ENCODE data around the gene DENND10.
"Not testable (repeated sequence)": the region's sequence is repeated elsewhere in the genome, so short reads cannot be mapped to it uniquely, and the experiment has no call there.

Gene DENND10

DNA sequence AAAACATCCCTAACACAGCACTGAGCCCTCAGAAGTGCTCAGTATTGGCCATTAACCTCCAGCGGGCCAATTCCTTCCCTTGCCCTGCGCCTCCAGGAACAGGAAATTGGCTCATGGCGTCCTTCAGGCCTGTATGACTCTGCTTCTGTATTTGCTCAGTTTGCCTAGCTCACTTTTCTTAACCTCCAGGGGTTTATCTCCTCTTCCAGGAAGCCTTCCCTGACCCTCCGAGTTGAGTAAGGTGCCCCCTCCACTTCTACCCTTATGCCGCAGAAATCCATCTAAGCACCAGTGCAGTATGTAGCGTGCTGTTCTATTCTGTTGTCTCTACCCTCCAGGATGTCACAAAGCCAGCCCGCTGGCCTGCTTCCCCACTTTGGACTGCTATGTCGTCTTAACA lies 62.7 kb downstream of the DENND10 start:
- DNase-seq (ENCODE audit: low spot score), result no peak

DNA sequence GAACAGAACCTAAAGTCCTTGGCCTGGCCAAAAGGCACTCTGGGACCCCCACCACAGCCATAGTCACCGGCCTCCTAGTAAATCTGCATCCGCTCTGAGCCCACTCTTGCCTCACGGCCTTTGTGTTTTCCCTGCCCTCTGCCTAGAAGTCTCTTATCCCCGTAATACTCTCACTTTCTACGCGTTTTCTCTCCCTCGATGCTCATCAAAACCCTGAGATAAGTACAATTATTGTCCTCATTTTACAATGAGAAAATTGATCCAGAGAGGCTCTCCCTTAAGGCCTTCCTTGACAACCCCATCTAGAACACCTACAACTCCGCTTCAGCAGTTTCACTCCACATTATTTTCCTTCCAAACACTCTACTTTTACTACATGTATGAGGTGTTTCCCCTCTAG lies 63.1 kb downstream of the DENND10 start:
- no peak for DNase-seq (ENCODE audit: low spot score)

DNA sequence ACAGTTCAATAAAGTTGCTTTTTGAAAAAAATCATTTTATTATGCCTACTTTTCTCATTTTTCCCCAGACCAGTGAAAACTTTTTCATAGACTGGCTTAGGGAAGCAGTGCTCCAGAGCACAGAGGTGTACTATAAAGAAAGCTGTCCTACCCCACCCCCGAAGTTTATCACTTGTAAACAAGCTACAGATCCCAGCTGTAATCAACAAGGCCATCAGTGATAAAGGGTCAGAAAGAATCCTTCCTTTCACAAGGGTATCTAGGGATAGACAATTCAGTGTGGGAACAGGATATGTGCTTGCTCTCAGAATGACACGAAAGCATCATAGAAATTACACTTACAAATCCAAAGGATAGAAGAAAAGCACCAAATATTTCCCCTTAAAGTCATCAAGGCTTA lies 70.2 kb downstream of the DENND10 start:
- no peak for DNase-seq (ENCODE audit: low spot score)

DNA sequence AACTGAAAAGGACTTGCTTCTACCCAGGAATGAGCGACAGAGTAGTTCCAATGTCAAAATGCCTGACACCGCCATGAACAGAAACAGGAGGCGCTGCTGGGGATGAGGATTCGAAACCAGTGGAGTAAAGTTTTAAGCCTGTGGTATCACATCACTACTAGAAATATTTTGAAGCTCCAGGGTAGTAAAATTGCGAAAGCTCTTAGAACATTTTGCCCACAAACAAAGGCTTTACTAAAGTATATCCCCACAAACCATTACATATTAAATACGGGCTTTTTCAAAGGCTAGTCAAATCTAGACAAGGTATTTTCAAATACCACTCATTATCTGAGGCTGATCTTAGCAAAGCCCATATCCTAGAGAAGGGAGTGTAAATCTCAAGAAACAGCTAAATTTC lies 72.3 kb downstream of the DENND10 start:
- DNase-seq (ENCODE audit: low spot score), result no peak

DNA sequence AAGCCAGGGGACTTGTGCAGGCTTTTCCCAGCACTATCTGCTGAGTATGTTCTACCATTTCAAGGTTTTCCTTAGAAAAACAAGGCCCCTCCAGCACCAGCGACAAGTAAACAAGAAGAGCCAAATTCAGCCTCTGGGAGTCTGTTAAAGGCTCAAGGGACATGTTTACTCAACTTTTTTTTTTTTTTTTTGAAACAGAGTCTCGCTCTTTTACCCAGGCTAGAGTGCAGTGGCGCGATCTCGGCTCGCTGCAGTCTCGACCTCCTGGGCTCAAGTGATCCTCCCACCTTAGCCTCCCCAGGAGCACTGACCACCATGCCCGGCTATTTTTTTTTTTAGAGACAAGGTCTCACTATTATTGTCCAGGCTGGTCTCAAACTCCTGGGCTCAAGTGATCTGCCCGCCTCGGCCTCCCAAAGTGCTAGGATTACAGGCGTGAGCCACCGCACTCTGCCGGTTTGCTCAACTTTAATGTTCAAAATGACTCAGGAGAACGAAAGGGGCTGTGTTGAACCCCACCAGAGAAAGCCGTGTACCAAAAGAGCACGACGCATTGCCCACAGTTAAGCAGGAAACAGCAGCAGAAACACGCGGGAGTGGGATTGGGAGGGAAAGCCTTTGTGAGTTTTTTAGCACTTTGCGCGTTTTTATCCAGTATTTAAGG lies 73.9 kb downstream of the DENND10 start:
- no peak for DNase-seq (ENCODE audit: low spot score)

DNA sequence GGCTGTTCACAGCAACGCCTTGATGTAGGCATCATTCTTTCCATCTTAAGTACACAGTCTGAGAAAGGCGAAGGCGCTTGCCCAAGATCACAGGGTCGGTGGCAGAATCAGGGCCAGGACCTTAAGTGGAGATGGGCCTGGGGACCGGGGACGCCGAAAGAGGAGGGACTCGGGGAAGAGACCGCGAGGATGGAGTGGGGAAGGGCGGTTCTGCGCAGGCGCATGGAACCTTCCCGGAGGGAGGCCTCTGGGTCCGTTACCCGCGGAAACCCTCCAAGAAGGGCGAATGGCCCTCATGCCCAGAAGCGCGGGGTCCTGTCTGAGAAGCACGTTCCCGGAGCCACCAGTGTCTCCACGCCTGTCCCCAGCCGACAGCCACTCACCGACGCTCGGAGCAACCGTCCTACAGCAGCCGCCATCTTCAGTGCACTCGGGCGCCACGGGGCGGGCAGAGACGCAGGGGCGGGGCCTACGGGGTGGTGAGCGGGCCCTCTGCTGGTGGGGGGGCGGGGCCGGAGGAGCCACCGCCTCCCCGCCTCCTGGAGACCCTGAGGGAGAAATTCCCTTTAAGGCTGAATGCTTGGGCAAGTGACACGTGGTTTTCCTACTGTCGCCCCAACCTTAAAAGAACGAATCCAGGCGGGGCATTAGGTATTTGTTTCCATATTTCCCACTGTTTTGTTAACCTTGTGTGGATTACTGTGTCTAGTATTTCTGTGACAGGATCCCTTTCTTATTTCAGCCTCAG lies 74.6 kb downstream of the DENND10 start, which contains the start of gene PRDX3:
Gene PRDX3, minus strand, starts transcription at position 441 of the 748 bp plus-strand sequence. Its CDS starts 22 bp downstream, at position 419.
- DNase-seq (ENCODE audit: low spot score), result peak; percentile 92

DNA sequence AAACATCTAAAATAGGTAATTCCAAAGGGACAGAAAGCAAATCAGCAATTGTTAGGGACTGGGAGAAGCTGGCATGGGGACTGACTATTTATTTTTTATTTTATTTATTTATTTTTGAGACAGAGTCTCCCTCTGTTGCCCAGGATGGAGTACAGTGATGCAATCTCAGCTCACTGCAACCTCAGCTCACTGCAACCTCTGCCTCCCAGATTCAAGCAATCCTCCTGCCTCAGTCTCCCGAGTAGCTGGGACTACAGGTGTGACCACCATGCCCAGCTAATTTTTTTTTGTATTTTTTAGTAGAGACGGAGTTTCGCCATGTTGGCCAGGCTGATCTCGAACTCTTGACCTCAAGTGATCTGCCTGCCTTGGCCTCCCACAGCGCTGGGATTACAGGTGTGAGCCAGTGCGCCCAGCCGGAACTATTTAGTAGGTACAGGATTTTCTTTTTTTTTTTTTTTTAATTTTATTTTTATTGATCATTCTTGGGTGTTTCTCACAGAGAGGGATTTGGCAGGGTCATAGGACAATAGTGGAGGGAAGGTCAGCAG lies 77.0 kb downstream of the DENND10 start:
- not testable (repeated sequence) for DNase-seq (ENCODE audit: low spot score)

DNA sequence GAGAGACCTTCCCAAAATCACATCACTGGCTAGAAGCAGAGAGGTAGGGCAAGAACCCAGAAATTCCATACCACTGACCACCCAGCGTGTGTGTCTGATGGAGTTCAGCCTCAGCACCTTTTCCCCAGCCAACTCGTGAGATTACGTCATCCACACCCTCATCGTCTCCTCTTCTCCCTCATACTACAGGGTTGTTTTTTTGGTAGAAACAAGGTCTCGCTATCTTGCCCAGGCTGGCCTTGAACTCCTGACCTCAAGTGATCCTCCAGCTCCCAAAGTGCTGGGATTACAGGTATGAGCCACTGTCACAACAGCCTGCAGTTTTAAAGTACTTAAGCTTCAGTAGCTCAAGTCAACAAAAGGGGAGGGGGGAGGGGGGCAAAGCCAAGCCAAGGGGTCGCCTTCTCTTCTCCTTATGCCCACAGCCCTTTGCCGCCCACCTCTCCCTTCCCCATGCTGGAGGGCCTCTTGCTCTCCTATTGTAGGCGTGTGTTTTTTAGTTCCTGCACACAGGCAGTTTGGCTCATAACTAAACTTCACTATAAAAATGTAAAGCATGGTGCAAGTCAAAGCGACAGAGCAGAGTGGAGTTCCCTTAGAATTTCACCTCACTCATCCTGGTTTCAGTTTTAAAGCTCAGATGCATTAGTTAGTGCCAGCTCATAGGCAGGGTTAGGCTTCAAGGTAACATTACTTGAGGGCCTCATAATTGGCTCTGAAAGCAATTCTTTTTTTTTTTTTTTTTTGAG lies 79.9 kb downstream of the DENND10 start:
- no peak for DNase-seq (ENCODE audit: low spot score)

Small RNAs within 50 kb of the gene (small RNA-seq; reads per million reads assigned to genes)
- gene AL355598.1, result 0 reads per million in 2 experiments
- gene RF00413, result 0 reads per million in 2 experiments
- gene SNORA19, result 0.09 to 0.18 reads per million in 2 experiments

Data from SK-N-DZ (cell line).